ENCODE results near the gene PPP2R5C.

Gene PPP2R5C

DNA sequence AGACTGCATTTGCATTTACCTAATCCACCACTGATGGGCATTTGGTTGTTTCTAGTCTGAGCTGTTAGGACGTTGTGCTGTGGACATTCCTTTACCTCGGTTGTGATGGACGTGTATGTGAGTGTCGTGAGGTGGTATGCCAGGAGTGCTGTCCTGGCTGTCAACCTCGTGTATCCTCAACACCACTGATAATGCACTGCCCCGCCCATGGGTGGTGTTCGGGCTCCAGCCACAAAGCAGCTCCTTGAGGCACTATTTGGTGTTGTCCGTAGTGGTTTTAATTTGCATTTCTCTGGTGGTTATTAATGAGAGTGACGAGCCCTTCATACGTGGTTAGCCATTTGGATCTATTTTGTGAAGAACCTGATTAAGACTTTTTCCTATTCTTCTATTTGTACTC, 87.6 kb downstream of the PPP2R5C start:
- DNase-seq = no peak
- Histone ChIP-seq H3K27me3 (ENCODE audit: insufficient read depth, low read depth, severe bottlenecking) (no peaks in the 10 kb centered on the region), H3K4me3 (ENCODE audit: low read depth, low read length) (no peak overlapping the region), H3K9me3 (ENCODE audit: severe bottlenecking) (no peaks in the 10 kb centered on the region), H3K36me3 (no peaks in the 10 kb centered on the region; the same call in none of the 2 replicates), H3K27ac (no peak overlapping the region)
- TF ChIP-seq, protein P1, sequence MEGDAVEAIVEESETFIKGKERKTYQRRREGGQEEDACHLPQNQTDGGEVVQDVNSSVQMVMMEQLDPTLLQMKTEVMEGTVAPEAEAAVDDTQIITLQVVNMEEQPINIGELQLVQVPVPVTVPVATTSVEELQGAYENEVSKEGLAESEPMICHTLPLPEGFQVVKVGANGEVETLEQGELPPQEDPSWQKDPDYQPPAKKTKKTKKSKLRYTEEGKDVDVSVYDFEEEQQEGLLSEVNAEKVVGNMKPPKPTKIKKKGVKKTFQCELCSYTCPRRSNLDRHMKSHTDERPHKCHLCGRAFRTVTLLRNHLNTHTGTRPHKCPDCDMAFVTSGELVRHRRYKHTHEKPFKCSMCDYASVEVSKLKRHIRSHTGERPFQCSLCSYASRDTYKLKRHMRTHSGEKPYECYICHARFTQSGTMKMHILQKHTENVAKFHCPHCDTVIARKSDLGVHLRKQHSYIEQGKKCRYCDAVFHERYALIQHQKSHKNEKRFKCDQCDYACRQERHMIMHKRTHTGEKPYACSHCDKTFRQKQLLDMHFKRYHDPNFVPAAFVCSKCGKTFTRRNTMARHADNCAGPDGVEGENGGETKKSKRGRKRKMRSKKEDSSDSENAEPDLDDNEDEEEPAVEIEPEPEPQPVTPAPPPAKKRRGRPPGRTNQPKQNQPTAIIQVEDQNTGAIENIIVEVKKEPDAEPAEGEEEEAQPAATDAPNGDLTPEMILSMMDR (IDR thresholded peaks at IDR 0.05; ENCODE audit: low read depth, low read length) = no peak

DNA sequence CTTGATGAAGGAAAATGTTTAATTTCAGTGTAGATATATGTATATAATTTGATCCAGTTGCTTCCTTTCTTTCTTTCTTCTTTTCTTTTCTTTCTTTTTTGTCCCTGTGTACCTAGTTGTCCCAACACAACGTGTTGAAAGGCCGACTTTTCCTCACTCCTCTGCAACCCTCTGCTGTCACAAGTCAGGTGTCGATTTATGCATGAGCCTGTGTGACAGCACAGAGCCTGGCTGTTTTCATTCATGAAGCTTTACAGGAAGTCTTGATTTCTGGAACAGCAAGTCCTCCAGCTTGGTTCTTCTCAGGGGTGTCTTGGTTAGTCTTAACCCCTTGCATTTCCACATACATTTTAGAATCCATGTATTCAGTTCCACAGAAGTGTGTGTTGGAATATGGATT, 88.1 kb downstream of the PPP2R5C start:
- Histone ChIP-seq H3K27ac (no peak overlapping the region), H3K4me3 (ENCODE audit: low read depth, low read length) (no peak overlapping the region), H3K27me3 (ENCODE audit: insufficient read depth, low read depth, severe bottlenecking) (no peaks in the 10 kb centered on the region), H3K9me3 (ENCODE audit: severe bottlenecking) (no peaks in the 10 kb centered on the region), H3K36me3 (no peaks in the 10 kb centered on the region; the same call in none of the 2 replicates)
- no peak for DNase-seq
- TF ChIP-seq, protein P1 (IDR thresholded peaks at IDR 0.05; ENCODE audit: low read depth, low read length) = no peak

DNA sequence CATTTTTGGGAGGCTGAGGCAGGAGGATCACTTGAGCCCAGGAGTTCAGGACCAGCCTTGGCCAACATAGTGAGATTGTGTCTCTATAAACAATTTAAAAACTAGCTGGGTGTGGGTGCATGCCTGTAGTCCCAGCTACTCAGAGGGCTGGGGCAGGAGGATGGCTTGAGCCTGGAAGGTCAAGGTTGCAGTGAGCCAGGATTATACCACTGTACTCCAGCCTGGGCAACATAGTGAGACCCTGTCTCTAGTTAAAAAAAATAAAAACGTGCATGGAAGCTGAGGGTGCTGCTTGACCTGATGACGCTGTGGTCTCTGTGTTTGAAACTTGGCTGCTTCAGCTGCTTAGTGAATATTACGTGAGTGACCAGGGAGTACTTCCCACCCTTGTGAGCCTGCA, 89.7 kb downstream of the PPP2R5C start:
- Histone ChIP-seq H3K36me3 (no peaks in the 10 kb centered on the region; the same call in 1 of the 2 replicates), H3K27ac (no peak overlapping the region), H3K4me3 (ENCODE audit: low read depth, low read length) (no peak overlapping the region), H3K9me3 (ENCODE audit: severe bottlenecking) (no peaks in the 10 kb centered on the region), H3K27me3 (ENCODE audit: insufficient read depth, low read depth, severe bottlenecking) (no peaks in the 10 kb centered on the region)
- TF ChIP-seq, protein P1 (IDR thresholded peaks at IDR 0.05; ENCODE audit: low read depth, low read length) = no peak
- DNase-seq = no peak

DNA sequence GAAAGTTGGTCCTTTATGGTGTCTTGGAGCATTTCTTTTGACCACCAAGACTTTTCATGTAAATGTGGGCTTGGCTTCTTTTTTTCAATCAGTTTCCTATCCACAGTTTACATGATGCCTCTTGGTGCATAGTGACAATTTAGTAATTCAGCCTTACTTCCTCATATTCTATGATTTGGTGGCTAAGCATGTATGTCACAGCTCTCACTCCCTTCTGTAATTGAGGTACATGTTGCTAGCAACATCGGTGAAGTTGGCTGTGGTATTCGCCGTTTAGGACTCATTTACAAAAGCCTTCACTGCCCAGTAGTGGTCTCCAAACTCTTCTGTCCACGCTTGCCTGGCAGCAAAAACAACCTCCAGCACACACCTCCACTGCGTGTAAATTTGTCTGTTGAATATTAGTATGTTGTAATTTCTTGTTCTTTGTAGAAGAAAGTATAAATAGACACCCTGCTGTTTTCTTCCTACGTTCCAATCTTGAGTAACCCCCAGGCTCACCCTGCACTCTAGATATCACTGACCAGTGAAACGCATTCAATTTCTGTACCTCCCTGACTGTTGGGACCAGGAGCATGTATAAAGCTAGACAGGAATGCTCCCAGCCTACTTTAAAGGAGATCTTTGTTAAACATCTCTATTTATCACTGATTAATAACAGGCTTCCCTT, 90.4 kb downstream of the PPP2R5C start:
- Histone ChIP-seq H3K4me3 (ENCODE audit: low read depth, low read length) (no peak overlapping the region), H3K27ac (no peak overlapping the region)

DNA sequence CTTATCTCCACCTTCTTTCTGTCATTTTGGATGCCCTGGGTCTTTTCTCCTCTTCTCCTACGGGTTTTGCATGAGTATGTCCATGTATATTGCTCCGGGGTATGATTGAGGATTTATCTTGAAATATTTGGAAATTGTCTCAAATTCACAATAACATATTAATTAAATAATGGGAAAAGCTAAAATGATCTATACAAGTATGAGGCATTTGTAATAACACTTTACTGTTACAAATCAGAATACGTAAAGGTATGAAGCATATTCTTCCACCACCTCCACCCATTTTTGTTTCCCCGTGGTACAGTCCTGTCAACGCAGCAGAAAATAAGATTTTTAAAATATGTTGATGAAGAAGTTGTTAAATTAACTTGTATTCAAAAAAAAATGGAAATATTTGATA, 91.3 kb downstream of the PPP2R5C start:
- Histone ChIP-seq H3K27me3 (ENCODE audit: insufficient read depth, low read depth, severe bottlenecking) (no peaks in the 10 kb centered on the region), H3K27ac (no peak overlapping the region), H3K9me3 (ENCODE audit: severe bottlenecking) (no peaks in the 10 kb centered on the region), H3K36me3 (peaks cover 14% of the 10 kb centered on the region), H3K4me3 (ENCODE audit: low read depth, low read length) (no peak overlapping the region)
- TF ChIP-seq, protein P1 (IDR thresholded peaks at IDR 0.05; ENCODE audit: low read depth, low read length) = no peak
- no peak for DNase-seq

More for the DNA sequence above, 90.4 kb downstream of the PPP2R5C start:
- no peaks in the 10 kb centered on the region for H3K27me3 ChIP-seq (ENCODE audit: insufficient read depth, low read depth, severe bottlenecking)
- no peak for DNase-seq
- TF ChIP-seq, protein P1 (IDR thresholded peaks at IDR 0.05; ENCODE audit: low read depth, low read length) = no peak
- H3K9me3 ChIP-seq (ENCODE audit: severe bottlenecking) = no peaks in the 10 kb centered on the region
- H3K36me3 ChIP-seq = peaks cover 5% of the 10 kb centered on the region
